ENCODE data around the gene RNF220.
A peak's percentile ranks its signal among the peaks of the same experiment; 100 is the strongest.

DNA sequence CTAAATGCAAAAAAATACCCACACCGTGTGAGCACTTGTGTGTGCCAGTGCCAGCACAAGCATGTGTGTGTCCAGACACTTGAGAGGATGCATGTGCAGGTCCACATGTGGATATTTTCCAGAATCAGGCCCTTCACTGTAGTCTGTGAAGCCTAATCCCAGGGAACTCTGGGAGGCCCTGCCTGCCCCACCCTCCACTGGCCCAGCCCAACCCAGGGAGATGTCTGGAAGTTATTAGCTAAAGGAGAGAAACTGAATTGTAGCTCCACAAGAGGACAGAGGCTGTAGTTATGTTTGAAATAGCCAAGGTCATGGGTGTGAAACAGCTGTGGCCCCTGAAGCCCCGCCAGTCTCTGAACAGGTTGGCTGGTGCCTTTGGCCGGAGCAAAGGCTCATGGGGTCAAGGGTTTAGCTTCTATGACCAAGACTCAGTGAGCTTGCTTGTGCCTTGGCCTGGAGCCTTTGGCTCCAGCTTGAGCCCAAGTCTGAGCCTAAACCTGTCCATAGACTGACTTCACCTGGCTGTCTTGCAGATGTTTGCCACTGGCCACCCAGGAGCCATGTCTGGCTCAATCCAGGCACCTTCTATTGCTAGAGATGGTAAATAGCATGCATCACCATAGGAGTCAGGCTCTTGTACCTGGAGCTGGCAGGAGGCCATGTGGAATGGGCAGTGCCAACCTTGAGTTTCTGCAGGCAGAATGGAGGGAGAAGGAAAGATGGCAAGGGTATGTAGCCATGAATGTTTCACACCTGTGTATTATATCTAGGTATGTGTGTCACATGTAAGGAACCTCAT is 199.3 kb downstream of the RNF220 start:
- no peak for TF ChIP-seq ZXDB (tag by site-specific recombination; IDR thresholded peaks at IDR 0.05)
- no peak for TF ChIP-seq ZBTB1 (tag by site-specific recombination; IDR thresholded peaks at IDR 0.05)
- no peak for TF ChIP-seq FEZF1 (tag by site-specific recombination; IDR thresholded peaks at IDR 0.05)
- TF ChIP-seq, protein P1, sequence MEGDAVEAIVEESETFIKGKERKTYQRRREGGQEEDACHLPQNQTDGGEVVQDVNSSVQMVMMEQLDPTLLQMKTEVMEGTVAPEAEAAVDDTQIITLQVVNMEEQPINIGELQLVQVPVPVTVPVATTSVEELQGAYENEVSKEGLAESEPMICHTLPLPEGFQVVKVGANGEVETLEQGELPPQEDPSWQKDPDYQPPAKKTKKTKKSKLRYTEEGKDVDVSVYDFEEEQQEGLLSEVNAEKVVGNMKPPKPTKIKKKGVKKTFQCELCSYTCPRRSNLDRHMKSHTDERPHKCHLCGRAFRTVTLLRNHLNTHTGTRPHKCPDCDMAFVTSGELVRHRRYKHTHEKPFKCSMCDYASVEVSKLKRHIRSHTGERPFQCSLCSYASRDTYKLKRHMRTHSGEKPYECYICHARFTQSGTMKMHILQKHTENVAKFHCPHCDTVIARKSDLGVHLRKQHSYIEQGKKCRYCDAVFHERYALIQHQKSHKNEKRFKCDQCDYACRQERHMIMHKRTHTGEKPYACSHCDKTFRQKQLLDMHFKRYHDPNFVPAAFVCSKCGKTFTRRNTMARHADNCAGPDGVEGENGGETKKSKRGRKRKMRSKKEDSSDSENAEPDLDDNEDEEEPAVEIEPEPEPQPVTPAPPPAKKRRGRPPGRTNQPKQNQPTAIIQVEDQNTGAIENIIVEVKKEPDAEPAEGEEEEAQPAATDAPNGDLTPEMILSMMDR (tag by site-specific recombination; IDR thresholded peaks at IDR 0.05), result no peak
- TF ChIP-seq ZNF610 (tag by site-specific recombination; IDR thresholded peaks at IDR 0.05; ENCODE audit: borderline replicate concordance), result no peak
- TF ChIP-seq, protein P2, sequence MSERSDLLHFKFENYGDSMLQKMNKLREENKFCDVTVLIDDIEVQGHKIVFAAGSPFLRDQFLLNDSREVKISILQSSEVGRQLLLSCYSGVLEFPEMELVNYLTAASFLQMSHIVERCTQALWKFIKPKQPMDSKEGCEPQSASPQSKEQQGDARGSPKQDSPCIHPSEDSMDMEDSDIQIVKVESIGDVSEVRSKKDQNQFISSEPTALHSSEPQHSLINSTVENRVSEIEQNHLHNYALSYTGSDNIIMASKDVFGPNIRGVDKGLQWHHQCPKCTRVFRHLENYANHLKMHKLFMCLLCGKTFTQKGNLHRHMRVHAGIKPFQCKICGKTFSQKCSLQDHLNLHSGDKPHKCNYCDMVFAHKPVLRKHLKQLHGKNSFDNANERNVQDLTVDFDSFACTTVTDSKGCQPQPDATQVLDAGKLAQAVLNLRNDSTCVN (tag by site-specific recombination; optimal IDR thresholded peaks at IDR 0.05), result no peak
- TF ChIP-seq, protein P3, sequence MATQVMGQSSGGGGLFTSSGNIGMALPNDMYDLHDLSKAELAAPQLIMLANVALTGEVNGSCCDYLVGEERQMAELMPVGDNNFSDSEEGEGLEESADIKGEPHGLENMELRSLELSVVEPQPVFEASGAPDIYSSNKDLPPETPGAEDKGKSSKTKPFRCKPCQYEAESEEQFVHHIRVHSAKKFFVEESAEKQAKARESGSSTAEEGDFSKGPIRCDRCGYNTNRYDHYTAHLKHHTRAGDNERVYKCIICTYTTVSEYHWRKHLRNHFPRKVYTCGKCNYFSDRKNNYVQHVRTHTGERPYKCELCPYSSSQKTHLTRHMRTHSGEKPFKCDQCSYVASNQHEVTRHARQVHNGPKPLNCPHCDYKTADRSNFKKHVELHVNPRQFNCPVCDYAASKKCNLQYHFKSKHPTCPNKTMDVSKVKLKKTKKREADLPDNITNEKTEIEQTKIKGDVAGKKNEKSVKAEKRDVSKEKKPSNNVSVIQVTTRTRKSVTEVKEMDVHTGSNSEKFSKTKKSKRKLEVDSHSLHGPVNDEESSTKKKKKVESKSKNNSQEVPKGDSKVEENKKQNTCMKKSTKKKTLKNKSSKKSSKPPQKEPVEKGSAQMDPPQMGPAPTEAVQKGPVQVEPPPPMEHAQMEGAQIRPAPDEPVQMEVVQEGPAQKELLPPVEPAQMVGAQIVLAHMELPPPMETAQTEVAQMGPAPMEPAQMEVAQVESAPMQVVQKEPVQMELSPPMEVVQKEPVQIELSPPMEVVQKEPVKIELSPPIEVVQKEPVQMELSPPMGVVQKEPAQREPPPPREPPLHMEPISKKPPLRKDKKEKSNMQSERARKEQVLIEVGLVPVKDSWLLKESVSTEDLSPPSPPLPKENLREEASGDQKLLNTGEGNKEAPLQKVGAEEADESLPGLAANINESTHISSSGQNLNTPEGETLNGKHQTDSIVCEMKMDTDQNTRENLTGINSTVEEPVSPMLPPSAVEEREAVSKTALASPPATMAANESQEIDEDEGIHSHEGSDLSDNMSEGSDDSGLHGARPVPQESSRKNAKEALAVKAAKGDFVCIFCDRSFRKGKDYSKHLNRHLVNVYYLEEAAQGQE (tag by site-specific recombination; IDR thresholded peaks at IDR 0.05), result no peak
- TF ChIP-seq, protein P4, sequence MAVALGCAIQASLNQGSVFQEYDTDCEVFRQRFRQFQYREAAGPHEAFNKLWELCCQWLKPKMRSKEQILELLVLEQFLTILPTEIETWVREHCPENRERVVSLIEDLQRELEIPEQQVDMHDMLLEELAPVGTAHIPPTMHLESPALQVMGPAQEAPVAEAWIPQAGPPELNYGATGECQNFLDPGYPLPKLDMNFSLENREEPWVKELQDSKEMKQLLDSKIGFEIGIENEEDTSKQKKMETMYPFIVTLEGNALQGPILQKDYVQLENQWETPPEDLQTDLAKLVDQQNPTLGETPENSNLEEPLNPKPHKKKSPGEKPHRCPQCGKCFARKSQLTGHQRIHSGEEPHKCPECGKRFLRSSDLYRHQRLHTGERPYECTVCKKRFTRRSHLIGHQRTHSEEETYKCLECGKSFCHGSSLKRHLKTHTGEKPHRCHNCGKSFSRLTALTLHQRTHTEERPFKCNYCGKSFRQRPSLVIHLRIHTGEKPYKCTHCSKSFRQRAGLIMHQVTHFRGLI (tag by site-specific recombination; IDR thresholded peaks at IDR 0.05), result peak; percentile 91
- TF ChIP-seq ZNF223 (tag by site-specific recombination; IDR thresholded peaks at IDR 0.05), result no peak
- TF ChIP-seq ZNF184 (tag by site-specific recombination; IDR thresholded peaks at IDR 0.05), result no peak
- no peak for TF ChIP-seq IKZF3 (tag by site-specific recombination; IDR thresholded peaks at IDR 0.05)
- no peak for TF ChIP-seq SP7 (tag by site-specific recombination; IDR thresholded peaks at IDR 0.05)
- TF ChIP-seq ZNF830 (tag by site-specific recombination; IDR thresholded peaks at IDR 0.05; ENCODE audit: low read depth), result no peak
- TF ChIP-seq, protein P5, sequence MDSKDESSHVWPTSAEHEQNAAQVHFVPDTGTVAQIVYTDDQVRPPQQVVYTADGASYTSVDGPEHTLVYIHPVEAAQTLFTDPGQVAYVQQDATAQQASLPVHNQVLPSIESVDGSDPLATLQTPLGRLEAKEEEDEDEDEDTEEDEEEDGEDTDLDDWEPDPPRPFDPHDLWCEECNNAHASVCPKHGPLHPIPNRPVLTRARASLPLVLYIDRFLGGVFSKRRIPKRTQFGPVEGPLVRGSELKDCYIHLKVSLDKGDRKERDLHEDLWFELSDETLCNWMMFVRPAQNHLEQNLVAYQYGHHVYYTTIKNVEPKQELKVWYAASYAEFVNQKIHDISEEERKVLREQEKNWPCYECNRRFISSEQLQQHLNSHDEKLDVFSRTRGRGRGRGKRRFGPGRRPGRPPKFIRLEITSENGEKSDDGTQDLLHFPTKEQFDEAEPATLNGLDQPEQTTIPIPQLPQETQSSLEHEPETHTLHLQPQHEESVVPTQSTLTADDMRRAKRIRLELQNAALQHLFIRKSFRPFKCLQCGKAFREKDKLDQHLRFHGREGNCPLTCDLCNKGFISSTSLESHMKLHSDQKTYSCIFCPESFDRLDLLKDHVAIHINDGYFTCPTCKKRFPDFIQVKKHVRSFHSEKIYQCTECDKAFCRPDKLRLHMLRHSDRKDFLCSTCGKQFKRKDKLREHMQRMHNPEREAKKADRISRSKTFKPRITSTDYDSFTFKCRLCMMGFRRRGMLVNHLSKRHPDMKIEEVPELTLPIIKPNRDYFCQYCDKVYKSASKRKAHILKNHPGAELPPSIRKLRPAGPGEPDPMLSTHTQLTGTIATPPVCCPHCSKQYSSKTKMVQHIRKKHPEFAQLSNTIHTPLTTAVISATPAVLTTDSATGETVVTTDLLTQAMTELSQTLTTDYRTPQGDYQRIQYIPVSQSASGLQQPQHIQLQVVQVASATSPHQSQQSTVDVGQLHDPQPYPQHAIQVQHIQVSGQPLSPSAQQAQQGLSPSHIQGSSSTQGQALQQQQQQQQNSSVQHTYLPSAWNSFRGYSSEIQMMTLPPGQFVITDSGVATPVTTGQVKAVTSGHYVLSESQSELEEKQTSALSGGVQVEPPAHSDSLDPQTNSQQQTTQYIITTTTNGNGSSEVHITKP (tag by site-specific recombination; IDR thresholded peaks at IDR 0.05), result no peak; the same call in 1 of the 2 replicates
